ENCODE data around the gene CLN5.

GRCh38 chr13:77000475-77000874, 8.6 kb downstream of the CLN5 start:
- TF ChIP-seq CTCF (conservative IDR thresholded peaks at IDR 0.05), result no peak
- no peak for TF ChIP-seq EZH2 (IDR thresholded peaks at IDR 0.05; ENCODE audit: low read depth)
